HepG2 (cell line): ENCODE data around the gene STAT1. TPM values are rescaled to one million over a fixed set of nuclear protein-coding genes. Genes with fewer than 3 reads are reported as not detected.

Source experiments
- ATAC-seq: fragments of 200-7000 bp; cut with Tn5 transposase; 3 replicates; pipeline ENCODE4 v1.9.1; 2020; ENCODE audit warnings: mild to moderate bottlenecking, moderate library complexity
- BruUV-seq: library from RNA; stranded (reverse); fragments of 400-500 nt; replicated peaks from 2 replicates; lab custom pipeline; 2021; lab: Mats Ljungman, UMichigan
- CTCF ChIA-PET: fragments of 300-600 bp; formaldehyde crosslinking; extraction: SDS; loops from one replicate; lab custom pipeline; 2021; ENCODE audit warnings: low total read pairs, inconsistent platforms, low intra/inter-chr PET ratio; lab: Yijun Ruan, JAX
- POLR2A ChIA-PET: fragments of 350-600 bp; sonication (Branson Sonifier 250); formaldehyde crosslinking; loops from one replicate; lab custom pipeline; 2020; ENCODE audit warnings: antibody characterized with exemption, inconsistent platforms; lab: Yijun Ruan, JAX
- DNase-seq: peaks from one replicate; pipeline ENCODE4 v3.0.0-alpha.2; 2015; ENCODE audit warnings: low spot score
- FAIRE-seq: peaks from 3 replicates; lab custom pipeline; 2011; peaks lifted over from hg19 to GRCh38; lab: Jason Lieb, UNC
- H2AFZ ChIP-seq: one replicate; pipeline ENCODE4 v1.6.1; 2011; ENCODE audit warnings: low read length, inconsistent platforms
- H3K27ac ChIP-seq: fragments of 300-600 bp; 3 replicates; pipeline ENCODE4 v1.8.0; 2011; ENCODE audit warnings: mixed run types, mild to moderate bottlenecking, mixed read lengths, low read length, inconsistent platforms; ENCODE audit not compliant: insufficient read depth; ENCODE audit errors: extremely low read length
- H3K27me3 ChIP-seq, 2 experiments: fragments of 200-600 bp in 1 of 2; 2 replicates in 1 of 2; 3 replicates in 1 of 2; pipeline versions ENCODE4 v1.6.0 to v1.8.0; 2011; ENCODE audit warnings: low read length in 2 of 2, mild to moderate bottlenecking in 2 of 2, moderate library complexity in 2 of 2, inconsistent platforms in 1 of 2; ENCODE audit not compliant: insufficient read depth in 2 of 2, control insufficient read depth in 1 of 2
- H3K36me3 ChIP-seq, 2 experiments: fragments of 200-600 bp in 1 of 2; replicated peaks in 1 of 2; 2 replicates in 1 of 2; 3 replicates in 1 of 2; pipeline versions ENCODE4 v1.5.1 to v1.8.0; 2011; ENCODE audit warnings: low read length in 2 of 2, inconsistent platforms in 1 of 2; ENCODE audit not compliant: insufficient read depth in 2 of 2, control insufficient read depth in 1 of 2
- H3K4me1 ChIP-seq: 2 replicates; pipeline ENCODE4 v1.5.1; 2012; ENCODE audit warnings: low read length, inconsistent platforms; ENCODE audit not compliant: insufficient read depth
- H3K4me2 ChIP-seq: 2 replicates; pipeline ENCODE4 v1.6.0; 2011; ENCODE audit warnings: low read depth, low read length, inconsistent platforms
- H3K4me3 ChIP-seq, 3 experiments: fragments of 200-600 bp in 1 of 3; sonication (generic), shearing (Covaris generic) in 1 of 3; replicated peaks in 1 of 3; 2 replicates each; pipeline ENCODE4 v1.5.1; 2011 to 2016; ENCODE audit warnings: low read length in 3 of 3, inconsistent platforms in 2 of 3, low read depth in 2 of 3, mild to moderate bottlenecking in 2 of 3, control low read depth in 1 of 3, mixed read lengths in 1 of 3; ENCODE audit not compliant: insufficient read depth in 1 of 3
- H3K79me2 ChIP-seq: one replicate; pipeline ENCODE4 v1.6.1; 2011; ENCODE audit warnings: low read length, inconsistent platforms; ENCODE audit not compliant: insufficient read depth
- H3K9ac ChIP-seq: 2 replicates; pipeline ENCODE4 v1.6.0; 2011; ENCODE audit warnings: mild to moderate bottlenecking, low read depth, low read length, inconsistent platforms; ENCODE audit not compliant: insufficient read depth
- H3K9me3 ChIP-seq: 2 replicates; pipeline ENCODE4 v1.5.1; 2012; ENCODE audit warnings: mild to moderate bottlenecking, low read length
- H4K20me1 ChIP-seq: 2 replicates; pipeline ENCODE4 v1.6.0; 2011; ENCODE audit warnings: inconsistent platforms, mild to moderate bottlenecking, low read length, moderate library complexity; ENCODE audit not compliant: insufficient read depth
- ARID4A ChIP-seq: sonication (generic); formaldehyde crosslinking; IDR thresholded peaks from 2 replicates; pipeline ENCODE4 v1.5.0; 2020; ENCODE audit warnings: mild to moderate bottlenecking, missing genetic modification reagents, borderline replicate concordance
- BRF2 ChIP-seq: sonication (generic); formaldehyde crosslinking; IDR thresholded peaks from 2 replicates; pipeline ENCODE4 v1.8.1; 2022; ENCODE audit warnings: mild to moderate bottlenecking, missing genetic modification reagents
- HMGXB4 ChIP-seq, 2 experiments: sonication (generic) in 1 of 2; formaldehyde crosslinking in 1 of 2; IDR thresholded peaks; 2 replicates each; pipeline versions ENCODE4 v1.4.0 to v1.6.1; 2018 to 2020; ENCODE audit warnings: missing genetic modification reagents in 2 of 2, borderline replicate concordance in 1 of 2, low read depth in 1 of 2, mild to moderate bottlenecking in 1 of 2, missing biosample characterization in 1 of 2
- LCORL ChIP-seq, 2 experiments: fragments of 450-650 bp in 1 of 2; sonication (generic) in 1 of 2; formaldehyde crosslinking in 1 of 2; IDR thresholded peaks; 2 replicates each; pipeline versions ENCODE4 v1.5.0 to v1.6.1; 2017 to 2020; ENCODE audit warnings: antibody characterized with exemption in 1 of 2, missing genetic modification reagents in 1 of 2
- PBX2 ChIP-seq: IDR thresholded peaks from 2 replicates; pipeline ENCODE4 v1.6.1; 2016; ENCODE audit warnings: control low read depth
- TFE3 ChIP-seq: IDR thresholded peaks from 2 replicates; pipeline ENCODE4 v1.6.1; 2016
- ZNF12 ChIP-seq: sonication (generic); formaldehyde crosslinking; IDR thresholded peaks from 2 replicates; pipeline ENCODE4 v1.5.0; 2020; ENCODE audit warnings: missing genetic modification reagents
- ZNF17 ChIP-seq: sonication (generic); formaldehyde crosslinking; IDR thresholded peaks from 2 replicates; pipeline ENCODE4 v1.5.0; 2020; ENCODE audit warnings: mild to moderate bottlenecking, missing genetic modification reagents
- whole genome bisulfite sequencing: methylation state at CpG from one replicate; pipeline ENCODE4 v1.1.6; 2017; ENCODE audit warnings: low lambda C conversion rate; 5-methylcytosine and 5-hydroxymethylcytosine counted together
- in situ Hi-C: cut with HindIII; loops from 2 replicates; pipeline ENCODE4 v1.10.0; 2017; ENCODE audit warnings: low pct_unique_long_range_greater_than_20kb; ENCODE audit not compliant: extremely low pct_ligation_motif_present
- intact Hi-C: fragments of 100-400 bp; cut with micrococcal nuclease; formaldehyde crosslinking; loops from one replicate; pipeline ENCODE4 v1.10.0; 2022; ENCODE audit not compliant: unreplicated experiment
- polyA plus RNA-seq, 8 experiments: library from polyadenylated mRNA; depleted of rRNA in 3 of 8; stranded (reverse) in 7 of 8; unstranded in 1 of 8; fragments of >200 nt; fragmentation: Illumina TruSeq in 4 of 8; extraction: Trizol in 4 of 8; gene quantifications; 2 replicates each; pipeline versions ENCODE4 v1.2.1 to v1.2.3, GENCODE V29; 2011 to 2016; ENCODE audit warnings: low read depth in 4 of 8, missing spikeins in 1 of 8, mixed read lengths in 1 of 8; ENCODE audit not compliant: insufficient read depth in 1 of 8
- total RNA-seq, 5 experiments: library from RNA; depleted of rRNA; stranded (reverse); fragments of >200 nt; fragmentation: Illumina TruSeq; extraction: Trizol; gene quantifications; 2 replicates each; pipeline ENCODE4 v1.2.3, GENCODE V29; 2016; ENCODE audit warnings: low read depth in 1 of 5
- TF ChIP-seq, protein P1 (sequence below): sonication (generic); formaldehyde crosslinking; IDR thresholded peaks from 2 replicates; pipeline ENCODE4 v1.5.0; 2020; ENCODE audit warnings: missing genetic modification reagents

STAT1 gene
- total and polyA plus RNA-seq, 2 of the 13 experiments (the other 11 are each of a cell fraction or from before 2014, with no cell fraction given) = 21.8 to 59.6 TPM

DNA sequence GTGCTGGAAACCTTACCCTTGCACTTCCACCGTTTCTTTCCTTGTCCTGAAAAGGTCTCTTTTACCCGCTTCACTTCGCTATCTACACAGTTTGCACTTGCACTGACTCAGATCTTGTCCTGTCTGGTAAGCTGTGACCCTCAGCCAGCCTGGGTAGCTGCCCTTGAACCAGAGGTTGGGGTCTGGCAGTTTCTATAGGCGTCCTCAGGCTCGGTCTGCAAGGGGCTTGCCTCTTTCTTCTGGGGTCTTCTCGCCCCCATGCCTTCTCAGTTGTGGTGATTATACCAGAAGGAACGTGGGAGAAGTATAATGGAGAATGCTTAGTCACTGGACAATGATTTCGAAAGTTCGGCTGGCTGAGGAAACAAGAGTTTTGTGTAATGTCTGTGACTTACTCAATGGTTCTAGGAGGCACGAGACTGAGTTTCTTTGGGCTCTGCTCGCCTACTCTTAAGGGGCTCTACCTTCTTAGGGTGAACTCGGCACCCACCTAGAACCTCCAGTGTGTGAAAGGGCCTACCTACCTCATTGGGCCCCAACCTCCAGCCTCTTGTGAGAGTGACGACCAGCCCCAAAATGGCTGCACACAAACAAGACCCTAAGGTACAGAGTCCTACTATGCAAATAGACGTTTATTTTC is 6.9 kb upstream of the STAT1 start:
- Histone ChIP-seq H3K4me1 (peaks cover 30% of the 10 kb centered on the region), H3K4me3 (peak overlapping the region; percentile 90 to 96 (median 92)), H3K27me3 (peaks cover 0 to 7% of the 10 kb centered on the region in 2 experiments; a peak in 1 of 5 replicates), H2AFZ (peak overlapping the region; percentile 7), H3K9ac (peak overlapping the region; percentile 98), H3K4me2 (peak overlapping the region; percentile 96), H3K79me2 (peaks cover 3% of the 10 kb centered on the region), H3K9me3 (no peaks in the 10 kb centered on the region), H4K20me1 (no peaks in the 10 kb centered on the region), H3K36me3 (no peaks in the 10 kb centered on the region), H3K27ac (peak overlapping the region; percentile 98)
- in situ Hi-C loops = no loop called here
- DNase-seq (peak; percentile 71), ATAC-seq (peak; percentile 50), FAIRE-seq (no peak)
- CTCF ChIA-PET = no interaction called here
- intact Hi-C loops = loop anchor here (1.0 to 5.0 kb wide), 2 partner anchors 8 to 139 kb away; partner anchors contain the start of gene GLS
- under 1% methylated on average over 14 of the region's 14 CpGs for WGBS
- TSS peak; percentile 97 for BruUV-seq
- POLR2A ChIA-PET = interaction anchor here (0.6 to 3.2 kb wide), 15 partner anchors 8 to 707 kb away, joined by 3 to 18 read pairs (median 3); partner anchors contain the start of genes GLS, HIBCH and NABP1
- TF ChIP-seq TFE3 (CRISPR knock-in tag) = no peak
- TF ChIP-seq ZNF12 = peak; percentile 1
- TF ChIP-seq ZNF17 (CRISPR knock-in tag) = no peak
- TF ChIP-seq, protein P1, sequence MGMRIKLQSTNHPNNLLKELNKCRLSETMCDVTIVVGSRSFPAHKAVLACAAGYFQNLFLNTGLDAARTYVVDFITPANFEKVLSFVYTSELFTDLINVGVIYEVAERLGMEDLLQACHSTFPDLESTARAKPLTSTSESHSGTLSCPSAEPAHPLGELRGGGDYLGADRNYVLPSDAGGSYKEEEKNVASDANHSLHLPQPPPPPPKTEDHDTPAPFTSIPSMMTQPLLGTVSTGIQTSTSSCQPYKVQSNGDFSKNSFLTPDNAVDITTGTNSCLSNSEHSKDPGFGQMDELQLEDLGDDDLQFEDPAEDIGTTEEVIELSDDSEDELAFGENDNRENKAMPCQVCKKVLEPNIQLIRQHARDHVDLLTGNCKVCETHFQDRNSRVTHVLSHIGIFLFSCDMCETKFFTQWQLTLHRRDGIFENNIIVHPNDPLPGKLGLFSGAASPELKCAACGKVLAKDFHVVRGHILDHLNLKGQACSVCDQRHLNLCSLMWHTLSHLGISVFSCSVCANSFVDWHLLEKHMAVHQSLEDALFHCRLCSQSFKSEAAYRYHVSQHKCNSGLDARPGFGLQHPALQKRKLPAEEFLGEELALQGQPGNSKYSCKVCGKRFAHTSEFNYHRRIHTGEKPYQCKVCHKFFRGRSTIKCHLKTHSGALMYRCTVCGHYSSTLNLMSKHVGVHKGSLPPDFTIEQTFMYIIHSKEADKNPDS = no peak
- no peak for TF ChIP-seq BRF2 (CRISPR knock-in tag)
- TF ChIP-seq HMGXB4 (CRISPR knock-in tag; IDR thresholded peaks at IDR 0.05; ENCODE audit: borderline replicate concordance in 1 of 2, low read depth in 1 of 2) = 0 out of 4 replicates have a peak, but pooled peaks of 1 of the 2 experiments have one; percentile 72
- 0 out of 2 replicates have a peak, but pooled peaks have one; percentile 34 for TF ChIP-seq LCORL (IDR thresholded peaks at IDR 0.05)
- TF ChIP-seq LCORL (CRISPR knock-in tag; IDR thresholded peaks at IDR 0.05) = no peak
- TF ChIP-seq PBX2 (CRISPR knock-in tag) = no peak
- peak; percentile 28; the same call in 1 of the 2 replicates for TF ChIP-seq ARID4A (CRISPR knock-in tag)
